ENCODE results near the gene PKN1. TPM values are rescaled to one million over a fixed set of nuclear protein-coding genes. Genes with fewer than 3 reads are reported as not detected.

PKN1 gene
- total and polyA plus RNA-seq, 2 of the 13 experiments (the other 11 are each of a cell fraction or from before 2014, with no cell fraction given): 45.7 to 54.5 TPM

DNA sequence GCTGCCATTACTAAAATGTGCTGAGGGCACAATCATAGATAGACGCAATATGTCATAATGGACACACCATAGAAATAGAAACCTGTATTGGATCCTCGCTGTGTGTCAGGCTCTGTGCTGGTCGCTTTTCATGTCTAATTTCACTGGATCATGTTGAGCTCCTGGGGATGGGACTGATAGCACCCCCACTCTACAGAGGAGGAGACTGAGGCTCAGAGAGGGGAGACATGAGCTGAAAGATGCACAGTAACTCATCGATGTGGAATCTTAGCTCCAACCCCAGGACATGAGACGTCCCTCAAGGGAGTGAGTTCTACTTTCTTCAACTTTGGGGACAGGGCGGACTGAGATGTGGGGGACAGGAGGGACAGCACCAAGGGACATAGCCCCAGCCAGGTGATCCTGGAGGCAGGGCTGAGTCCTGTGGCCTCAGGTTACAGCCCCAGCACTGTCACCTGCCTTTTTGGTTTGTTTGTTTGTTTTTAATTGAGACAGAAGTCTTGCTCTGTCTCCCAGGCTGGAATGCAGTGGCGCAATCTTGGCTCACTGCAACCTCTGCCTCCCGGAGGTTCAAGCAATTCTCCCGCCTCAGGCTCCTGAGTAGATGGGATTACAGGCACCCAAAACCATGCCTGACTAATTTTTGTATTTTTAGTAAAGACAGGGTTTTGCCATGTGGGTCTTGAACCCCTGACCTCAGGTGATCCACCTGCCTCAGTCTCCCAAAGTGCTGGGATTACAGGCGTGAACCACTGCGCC, 69.4 kb downstream of the PKN1 start (continued):
- TF ChIP-seq, protein P1, sequence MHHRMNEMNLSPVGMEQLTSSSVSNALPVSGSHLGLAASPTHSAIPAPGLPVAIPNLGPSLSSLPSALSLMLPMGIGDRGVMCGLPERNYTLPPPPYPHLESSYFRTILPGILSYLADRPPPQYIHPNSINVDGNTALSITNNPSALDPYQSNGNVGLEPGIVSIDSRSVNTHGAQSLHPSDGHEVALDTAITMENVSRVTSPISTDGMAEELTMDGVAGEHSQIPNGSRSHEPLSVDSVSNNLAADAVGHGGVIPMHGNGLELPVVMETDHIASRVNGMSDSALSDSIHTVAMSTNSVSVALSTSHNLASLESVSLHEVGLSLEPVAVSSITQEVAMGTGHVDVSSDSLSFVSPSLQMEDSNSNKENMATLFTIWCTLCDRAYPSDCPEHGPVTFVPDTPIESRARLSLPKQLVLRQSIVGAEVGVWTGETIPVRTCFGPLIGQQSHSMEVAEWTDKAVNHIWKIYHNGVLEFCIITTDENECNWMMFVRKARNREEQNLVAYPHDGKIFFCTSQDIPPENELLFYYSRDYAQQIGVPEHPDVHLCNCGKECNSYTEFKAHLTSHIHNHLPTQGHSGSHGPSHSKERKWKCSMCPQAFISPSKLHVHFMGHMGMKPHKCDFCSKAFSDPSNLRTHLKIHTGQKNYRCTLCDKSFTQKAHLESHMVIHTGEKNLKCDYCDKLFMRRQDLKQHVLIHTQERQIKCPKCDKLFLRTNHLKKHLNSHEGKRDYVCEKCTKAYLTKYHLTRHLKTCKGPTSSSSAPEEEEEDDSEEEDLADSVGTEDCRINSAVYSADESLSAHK (CRISPR knock-in tag; IDR thresholded peaks at IDR 0.05; ENCODE audit: borderline replicate concordance): no peak
- TF ChIP-seq CREM (IDR thresholded peaks at IDR 0.05) (peak; percentile 23; the same call in 1 of the 2 replicates), CREM (CRISPR knock-in tag; IDR thresholded peaks at IDR 0.05) (no peak), ZNF44 (CRISPR knock-in tag; IDR thresholded peaks at IDR 0.05) (no peak), HNRNPUL1 (IDR thresholded peaks at IDR 0.05; ENCODE audit: low read depth, low read length) (no peak), CEBPG (CRISPR knock-in tag; IDR thresholded peaks at IDR 0.05) (peak; percentile 92), CCDC6 (CRISPR knock-in tag; IDR thresholded peaks at IDR 0.05) (peak; percentile 25; the same call in 1 of the 2 replicates), ZFX (CRISPR knock-in tag; IDR thresholded peaks at IDR 0.05; ENCODE audit: low read depth) (no peak), TBP (CRISPR knock-in tag; IDR thresholded peaks at IDR 0.05) (no peak), ZNF224 (CRISPR knock-in tag; IDR thresholded peaks at IDR 0.05) (no peak), POLR2A (IDR thresholded peaks at IDR 0.05; ENCODE audit: insufficient read depth in 1 of 2, low read depth in 2 of 2, low read length in 2 of 2) (no peak), ZBTB20 (CRISPR knock-in tag; IDR thresholded peaks at IDR 0.05; ENCODE audit: borderline replicate concordance, low read depth) (no peak), ZNF329 (CRISPR knock-in tag; IDR thresholded peaks at IDR 0.05; ENCODE audit: low read depth) (no peak), TSC22D2 (CRISPR knock-in tag; IDR thresholded peaks at IDR 0.05; ENCODE audit: borderline replicate concordance) (no peak)
- TF ChIP-seq, protein P2, sequence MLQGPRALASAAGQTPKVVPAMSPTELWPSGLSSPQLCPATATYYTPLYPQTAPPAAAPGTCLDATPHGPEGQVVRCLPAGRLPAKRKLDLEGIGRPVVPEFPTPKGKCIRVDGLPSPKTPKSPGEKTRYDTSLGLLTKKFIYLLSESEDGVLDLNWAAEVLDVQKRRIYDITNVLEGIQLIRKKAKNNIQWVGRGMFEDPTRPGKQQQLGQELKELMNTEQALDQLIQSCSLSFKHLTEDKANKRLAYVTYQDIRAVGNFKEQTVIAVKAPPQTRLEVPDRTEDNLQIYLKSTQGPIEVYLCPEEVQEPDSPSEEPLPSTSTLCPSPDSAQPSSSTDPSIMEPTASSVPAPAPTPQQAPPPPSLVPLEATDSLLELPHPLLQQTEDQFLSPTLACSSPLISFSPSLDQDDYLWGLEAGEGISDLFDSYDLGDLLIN (CRISPR knock-in tag; IDR thresholded peaks at IDR 0.05; ENCODE audit: borderline replicate concordance): no peak
- TF ChIP-seq, protein P3, sequence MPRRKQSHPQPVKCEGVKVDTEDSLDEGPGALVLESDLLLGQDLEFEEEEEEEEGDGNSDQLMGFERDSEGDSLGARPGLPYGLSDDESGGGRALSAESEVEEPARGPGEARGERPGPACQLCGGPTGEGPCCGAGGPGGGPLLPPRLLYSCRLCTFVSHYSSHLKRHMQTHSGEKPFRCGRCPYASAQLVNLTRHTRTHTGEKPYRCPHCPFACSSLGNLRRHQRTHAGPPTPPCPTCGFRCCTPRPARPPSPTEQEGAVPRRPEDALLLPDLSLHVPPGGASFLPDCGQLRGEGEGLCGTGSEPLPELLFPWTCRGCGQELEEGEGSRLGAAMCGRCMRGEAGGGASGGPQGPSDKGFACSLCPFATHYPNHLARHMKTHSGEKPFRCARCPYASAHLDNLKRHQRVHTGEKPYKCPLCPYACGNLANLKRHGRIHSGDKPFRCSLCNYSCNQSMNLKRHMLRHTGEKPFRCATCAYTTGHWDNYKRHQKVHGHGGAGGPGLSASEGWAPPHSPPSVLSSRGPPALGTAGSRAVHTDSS (CRISPR knock-in tag; conservative IDR thresholded peaks at IDR 0.05): no peak
- TF ChIP-seq, protein P4, sequence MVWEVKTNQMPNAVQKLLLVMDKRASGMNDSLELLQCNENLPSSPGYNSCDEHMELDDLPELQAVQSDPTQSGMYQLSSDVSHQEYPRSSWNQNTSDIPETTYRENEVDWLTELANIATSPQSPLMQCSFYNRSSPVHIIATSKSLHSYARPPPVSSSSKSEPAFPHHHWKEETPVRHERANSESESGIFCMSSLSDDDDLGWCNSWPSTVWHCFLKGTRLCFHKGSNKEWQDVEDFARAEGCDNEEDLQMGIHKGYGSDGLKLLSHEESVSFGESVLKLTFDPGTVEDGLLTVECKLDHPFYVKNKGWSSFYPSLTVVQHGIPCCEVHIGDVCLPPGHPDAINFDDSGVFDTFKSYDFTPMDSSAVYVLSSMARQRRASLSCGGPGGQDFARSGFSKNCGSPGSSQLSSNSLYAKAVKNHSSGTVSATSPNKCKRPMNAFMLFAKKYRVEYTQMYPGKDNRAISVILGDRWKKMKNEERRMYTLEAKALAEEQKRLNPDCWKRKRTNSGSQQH (CRISPR knock-in tag; IDR thresholded peaks at IDR 0.05; ENCODE audit: low read depth): no peak
- TF ChIP-seq, protein P5, sequence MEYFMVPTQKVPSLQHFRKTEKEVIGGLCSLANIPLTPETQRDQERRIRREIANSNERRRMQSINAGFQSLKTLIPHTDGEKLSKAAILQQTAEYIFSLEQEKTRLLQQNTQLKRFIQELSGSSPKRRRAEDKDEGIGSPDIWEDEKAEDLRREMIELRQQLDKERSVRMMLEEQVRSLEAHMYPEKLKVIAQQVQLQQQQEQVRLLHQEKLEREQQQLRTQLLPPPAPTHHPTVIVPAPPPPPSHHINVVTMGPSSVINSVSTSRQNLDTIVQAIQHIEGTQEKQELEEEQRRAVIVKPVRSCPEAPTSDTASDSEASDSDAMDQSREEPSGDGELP (IDR thresholded peaks at IDR 0.05; ENCODE audit: borderline replicate concordance, low read depth): no peak; the same call in 1 of the 2 replicates
- TF ChIP-seq, protein P6, sequence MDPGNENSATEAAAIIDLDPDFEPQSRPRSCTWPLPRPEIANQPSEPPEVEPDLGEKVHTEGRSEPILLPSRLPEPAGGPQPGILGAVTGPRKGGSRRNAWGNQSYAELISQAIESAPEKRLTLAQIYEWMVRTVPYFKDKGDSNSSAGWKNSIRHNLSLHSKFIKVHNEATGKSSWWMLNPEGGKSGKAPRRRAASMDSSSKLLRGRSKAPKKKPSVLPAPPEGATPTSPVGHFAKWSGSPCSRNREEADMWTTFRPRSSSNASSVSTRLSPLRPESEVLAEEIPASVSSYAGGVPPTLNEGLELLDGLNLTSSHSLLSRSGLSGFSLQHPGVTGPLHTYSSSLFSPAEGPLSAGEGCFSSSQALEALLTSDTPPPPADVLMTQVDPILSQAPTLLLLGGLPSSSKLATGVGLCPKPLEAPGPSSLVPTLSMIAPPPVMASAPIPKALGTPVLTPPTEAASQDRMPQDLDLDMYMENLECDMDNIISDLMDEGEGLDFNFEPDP (CRISPR knock-in tag; conservative IDR thresholded peaks at IDR 0.05): no peak

All from HepG2 (cell line).